GM18867 (cell line): ENCODE measurements around the gene RPH3AL.
"Not testable (repeated sequence)": the region's sequence is repeated elsewhere in the genome, so short reads cannot be mapped to it uniquely, and the experiment has no call there.

Source experiments
- ATAC-seq: cut with Tn5 transposase; IDR thresholded peaks from one replicate; pipeline ENCODE4 v1.9.1; 2021; ENCODE audit warnings: mild to moderate bottlenecking, moderate library complexity; ENCODE audit not compliant: unreplicated experiment

RPH3AL gene

DNA sequence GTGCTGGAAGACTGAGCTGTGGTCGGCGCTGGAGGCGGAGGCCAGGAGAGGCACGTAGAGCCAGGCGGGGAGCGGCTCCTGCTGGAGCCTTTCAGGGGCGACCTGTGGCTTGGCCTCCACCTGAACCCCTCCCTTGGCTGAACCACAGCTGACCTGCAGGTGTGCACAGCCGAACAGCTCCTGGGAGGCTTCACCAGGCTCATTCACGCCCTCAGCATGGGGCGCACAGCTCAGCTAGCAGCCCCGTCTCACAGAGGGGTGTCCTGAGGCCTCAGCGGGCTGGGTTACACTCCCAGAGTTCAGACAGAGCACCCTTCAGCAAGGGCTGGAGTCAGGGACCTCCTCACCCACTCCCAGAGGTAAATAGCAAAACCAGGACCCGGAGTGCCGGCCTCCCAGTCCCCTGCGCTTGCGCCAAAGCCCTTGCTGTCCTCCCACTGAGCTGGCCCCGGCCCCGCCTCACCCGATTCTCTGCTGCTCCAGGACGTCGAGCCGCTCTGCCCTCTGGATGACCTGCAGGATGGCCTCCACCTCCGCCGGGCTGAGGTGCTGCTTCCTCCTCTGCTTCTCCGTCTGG lies 31.7 kb downstream of the RPH3AL start:
- ATAC-seq: no peak

DNA sequence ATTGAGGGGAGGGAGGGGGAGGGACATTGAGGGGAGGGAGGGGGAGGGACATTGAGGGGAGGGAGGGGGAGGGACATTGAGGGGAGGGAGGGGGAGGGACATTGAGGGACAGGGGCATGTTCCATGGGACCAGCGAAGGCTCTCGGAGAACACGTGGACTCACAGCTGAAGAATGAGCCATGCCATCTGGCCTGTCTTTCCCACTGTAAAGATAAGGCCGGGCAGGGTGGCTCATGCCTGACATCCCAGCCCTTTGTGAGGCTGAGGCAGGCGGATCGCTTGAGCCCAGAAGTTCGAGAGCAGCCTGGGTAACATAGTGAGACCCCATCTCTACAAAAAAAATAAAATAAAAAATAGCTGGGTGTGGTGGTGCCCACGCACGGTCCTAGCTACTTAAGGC lies 32.5 kb downstream of the RPH3AL start:
- no peak for ATAC-seq

DNA sequence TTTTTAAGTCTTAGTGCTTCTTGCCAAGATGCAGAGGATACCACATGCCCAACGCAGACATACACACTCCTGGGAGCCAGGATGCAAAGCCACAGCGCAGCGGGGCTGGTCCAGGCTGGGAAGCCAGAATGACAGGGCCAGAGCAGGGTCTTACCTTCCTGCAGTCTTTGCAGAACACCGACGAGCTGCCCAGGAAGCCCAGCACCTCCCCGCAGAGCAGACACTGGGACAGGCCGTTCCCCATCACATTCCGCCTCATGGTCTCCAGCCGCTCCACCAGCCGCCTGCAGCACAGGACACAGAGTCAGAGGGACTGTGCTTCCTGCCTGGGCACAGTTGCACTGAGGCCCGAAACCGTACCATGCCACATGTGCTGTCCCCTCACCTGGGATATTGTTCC lies 33.3 kb downstream of the RPH3AL start:
- no peak for ATAC-seq

DNA sequence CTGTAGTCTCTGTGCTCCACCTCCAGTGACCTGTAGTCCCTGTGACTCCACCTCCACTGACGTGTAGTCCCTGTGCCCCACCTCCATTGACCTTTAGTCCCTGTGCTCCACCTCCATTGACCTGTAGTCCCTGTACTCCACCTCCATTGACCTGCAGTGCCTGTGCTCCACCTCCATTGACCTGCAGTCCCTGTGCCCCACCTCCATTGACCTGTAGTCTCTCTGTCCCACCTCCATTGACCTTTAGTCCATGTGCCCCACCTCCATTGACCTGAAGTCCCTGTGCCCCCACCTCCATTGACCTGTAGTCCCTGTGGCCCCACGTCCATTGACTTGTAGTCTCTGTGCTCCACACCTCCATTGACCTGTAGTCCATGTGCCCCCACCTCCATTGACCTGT lies 35.5 kb downstream of the RPH3AL start:
- not testable (repeated sequence) for ATAC-seq

DNA sequence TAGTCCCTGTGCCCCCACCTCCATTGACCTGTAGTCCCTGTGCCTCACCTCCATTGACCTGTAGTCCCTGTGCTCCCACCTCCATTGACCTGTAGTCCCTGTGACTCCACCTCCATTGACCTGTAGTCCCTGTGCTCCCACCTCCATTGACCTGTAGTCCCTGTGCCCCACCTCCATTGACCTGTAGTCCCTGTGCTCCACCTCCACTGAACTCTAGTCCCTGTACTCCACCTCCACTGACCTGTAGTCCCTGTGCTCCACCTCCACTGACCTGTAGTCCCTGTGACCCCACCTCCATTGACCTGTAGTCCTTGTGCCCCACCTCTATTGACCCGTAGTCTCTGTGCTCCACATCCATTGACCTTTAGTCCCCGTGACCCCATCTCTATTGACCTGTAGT lies 37.2 kb downstream of the RPH3AL start:
- not testable (repeated sequence) for ATAC-seq

DNA sequence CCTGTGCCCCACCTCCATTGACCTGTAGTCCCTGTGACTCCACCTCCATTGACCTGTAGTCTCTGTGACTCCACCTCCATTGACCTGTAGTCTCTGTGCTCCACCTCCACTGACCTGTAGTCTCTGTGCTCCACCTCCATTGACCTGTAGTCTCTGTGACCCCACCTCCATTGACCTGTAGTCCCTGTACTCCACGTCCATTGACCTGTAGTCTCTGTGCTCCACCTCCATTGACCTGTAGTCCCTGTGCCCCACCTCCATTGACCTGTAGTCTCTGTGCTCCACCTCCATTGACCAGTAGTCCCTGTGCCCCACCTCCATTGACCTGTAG lies 38.0 kb downstream of the RPH3AL start:
- ATAC-seq: not testable (repeated sequence)

DNA sequence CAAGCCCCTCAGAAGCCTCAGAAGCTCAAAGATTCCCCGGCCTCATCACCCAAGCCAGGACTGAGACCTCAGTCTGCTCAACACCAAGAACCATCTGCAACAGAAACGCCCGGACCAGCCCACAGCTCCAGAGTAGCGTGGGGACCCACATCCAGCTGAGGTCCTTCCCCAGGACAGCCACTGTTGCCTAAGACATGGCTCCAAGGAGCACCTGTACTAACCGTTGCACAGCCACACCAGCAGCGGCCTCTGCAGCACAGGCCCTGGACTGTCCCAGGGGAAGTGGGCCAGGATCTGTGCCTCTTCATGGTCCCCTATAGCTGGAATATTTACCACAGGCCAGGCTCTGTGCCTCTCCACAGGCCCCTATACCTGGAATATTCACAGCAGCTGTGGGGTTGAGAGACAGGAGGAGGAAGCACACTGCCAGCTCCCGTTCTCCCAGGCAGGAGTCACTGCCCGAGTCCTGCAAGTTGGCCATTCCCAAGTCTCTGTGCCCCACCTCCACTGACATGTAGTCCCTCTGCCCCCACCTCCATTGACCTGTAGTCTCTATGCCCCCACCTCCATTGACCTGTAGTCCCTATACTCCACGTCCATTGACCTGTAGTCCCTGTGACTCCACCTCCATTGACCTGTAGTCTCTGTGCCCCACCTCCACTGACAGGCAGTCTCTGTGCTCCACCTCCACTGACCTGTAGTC lies 38.5 kb downstream of the RPH3AL start:
- no peak for ATAC-seq

DNA sequence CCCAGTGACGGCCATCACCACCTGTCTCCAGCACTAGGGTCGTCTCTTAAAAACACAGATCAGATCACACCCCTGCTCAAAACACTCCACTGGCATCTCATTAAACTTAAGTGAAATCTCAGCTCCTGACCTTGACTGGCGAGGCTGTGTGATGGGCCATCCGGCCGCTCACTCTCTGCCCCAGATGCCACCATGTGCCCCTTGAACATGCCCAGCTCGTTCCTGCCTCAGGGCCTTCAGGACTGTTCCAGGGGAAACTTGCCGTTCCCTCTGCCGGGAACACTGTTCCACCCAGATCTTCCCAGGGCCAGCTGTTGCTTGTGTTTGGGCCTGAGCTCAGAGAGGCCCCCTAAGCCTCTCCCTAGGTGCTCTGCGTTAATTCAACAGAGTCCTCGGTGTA lies 39.4 kb downstream of the RPH3AL start:
- no peak for ATAC-seq

DNA sequence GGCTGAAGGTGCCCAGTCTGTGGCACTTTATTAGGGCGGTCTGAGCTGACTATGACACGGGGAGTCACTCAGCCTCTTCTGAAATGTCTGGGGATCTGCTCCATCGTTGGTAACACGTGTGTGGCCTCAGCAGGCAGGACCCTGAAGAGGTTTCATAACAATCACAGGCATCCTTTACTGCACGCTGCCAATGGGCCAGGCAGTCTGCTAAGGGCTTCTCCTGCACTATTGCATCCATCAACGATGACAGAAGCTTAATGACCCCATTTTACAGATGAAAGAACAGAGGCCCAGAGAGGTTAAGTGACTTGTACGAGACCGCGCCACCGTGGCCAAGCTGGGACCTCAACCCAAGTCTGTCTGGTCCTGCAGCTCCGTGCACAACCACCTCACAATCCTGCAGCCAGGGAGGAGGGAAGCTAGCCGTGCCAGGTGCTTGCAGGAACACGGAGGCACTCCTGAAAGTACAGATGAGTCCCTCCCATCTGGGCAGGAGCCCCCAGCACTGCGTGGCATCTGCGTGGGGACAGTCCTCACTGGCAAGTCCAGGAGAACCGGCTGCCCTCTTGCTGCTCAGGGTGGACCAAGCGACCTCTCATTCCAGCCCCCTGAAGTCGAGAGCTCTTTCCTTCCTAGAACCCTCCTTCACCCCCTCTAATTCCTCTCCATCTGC lies 40.0 kb downstream of the RPH3AL start:
- ATAC-seq: no peak

DNA sequence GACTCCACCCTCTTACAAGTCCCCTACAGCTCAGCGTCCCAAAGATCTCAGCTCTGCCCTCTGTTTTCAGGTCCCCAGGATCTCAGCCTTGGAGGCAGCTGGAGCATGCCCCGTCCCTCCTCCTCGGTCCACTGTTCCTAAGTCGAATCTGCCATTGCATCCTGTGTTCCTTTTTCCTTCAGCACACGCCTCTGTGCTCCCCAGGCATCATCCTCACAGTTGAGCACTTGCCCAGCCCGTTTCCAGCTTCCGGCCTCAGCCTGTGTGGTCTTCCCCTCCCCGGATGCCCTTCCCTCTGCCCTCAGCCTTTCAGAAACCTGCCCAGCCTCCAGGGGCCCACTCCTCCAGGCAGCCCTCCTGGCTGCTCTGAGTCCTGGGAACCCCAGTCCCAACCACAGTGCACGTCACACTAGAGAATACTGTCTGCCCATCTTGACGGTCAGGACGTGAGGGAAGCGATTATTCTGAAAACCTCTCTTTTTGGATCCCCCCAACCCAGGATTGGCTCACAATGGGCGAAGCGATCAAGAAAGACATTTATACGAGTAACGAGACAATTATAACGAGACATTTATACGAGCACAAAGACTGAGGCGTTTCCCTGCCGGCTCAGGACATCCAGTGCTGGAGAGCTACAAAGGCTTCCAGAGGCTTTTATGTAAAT lies 41.4 kb downstream of the RPH3AL start:
- no peak for ATAC-seq

DNA sequence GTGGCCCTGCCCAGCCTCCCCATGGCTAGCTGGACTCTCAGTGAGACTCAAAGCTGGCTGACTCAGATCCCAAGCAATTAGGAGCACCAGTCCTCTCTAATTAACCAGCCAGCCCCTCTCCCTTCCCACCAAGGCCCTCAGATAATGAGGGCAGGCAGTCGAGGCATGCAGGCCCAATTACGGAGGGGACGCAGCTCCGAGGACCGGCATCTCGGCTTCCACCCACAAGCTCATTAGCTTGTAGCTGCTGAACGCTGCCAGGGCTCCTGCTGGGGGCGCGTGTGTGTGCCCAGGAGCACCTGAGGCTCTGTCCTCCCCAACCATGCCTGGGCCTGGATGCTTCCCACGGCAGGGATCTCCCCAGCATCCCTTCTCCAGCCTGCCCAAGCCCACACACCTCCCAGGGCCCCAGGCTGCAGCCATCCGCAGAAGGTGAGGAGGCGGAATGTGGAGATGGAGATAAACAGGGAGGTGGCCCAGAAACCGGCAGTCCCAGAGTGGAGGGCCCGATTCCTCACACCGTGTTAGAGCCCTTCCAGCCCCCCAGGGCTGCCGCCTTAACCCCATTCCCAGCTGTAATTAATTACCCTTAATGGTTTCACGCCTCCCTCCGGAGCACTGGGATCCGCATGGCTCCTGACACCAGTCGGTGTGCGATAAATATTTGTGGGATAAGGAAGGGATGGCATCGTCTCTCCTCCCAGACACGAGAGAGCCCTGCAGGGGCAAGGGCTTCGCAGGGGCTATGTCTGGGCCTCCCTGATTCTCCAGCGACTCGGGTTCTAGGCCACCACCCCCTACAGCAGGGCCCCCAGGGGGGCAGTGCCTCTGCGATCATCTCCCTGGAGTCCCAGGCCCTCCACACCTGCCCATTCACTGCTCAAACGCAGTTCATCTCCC lies 42.2 kb downstream of the RPH3AL start:
- ATAC-seq: no peak

DNA sequence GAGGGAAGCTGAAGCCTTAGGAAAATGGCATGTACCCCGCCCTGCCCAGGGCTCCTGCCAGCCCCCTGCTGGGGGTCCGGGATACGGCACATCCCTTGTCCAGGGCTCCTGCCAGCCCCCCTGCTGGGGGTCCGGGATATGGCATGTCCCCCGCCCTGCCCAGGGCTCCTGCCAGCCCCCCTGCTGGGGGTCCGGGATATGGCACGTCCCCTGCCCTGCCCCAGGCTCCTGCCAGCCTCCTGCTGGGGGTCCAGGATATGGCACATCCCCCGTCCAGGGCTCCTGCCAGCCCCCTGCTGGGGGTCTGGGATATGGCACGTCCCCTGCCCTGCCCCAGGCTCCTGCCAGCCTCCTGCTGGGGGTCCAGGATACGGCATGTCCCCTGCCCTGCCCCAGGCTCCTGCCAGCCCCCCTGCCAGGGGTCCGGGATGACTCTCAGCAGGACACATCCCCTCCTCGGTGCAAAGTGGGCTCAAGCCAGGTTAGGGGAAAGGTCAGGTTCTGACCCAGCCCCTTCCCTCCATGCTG lies 43.2 kb downstream of the RPH3AL start:
- no peak for ATAC-seq

DNA sequence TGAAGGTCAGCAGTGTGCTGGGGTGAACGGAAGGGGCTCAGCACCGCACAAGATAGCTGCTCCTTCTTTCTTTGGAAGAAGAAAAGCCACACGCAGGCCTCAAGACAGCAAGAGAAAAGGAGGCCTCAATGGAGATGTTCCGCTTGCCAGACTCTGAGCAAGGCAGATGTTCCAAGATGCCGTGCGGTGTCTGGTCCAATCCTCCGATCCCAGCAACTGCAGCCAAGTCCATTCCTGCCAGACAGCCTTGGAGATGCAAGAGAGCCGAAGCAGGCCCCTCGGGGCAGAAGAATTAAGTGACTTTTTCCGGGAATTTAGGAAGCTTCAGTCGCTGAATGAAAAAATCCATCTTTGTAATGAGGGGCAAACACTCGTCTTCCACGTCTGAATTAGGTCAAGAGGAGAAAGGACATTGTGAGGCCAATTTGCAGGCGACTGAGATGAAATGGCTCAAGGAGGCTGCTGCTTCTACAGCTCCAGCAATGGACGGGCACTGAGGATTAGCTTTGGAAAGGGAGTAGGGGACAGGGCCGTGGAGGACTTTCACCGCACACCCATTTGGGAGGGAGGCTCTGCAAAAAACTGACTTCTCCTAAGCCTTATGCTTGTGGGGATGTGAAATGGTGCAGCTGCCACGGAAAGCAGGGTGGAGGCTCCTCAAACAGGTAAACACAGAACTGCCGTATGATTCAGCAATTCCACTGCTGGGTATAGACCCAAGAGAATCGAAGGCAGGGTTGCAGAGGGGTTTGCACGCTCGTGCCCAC lies 44.7 kb downstream of the RPH3AL start:
- no peak for ATAC-seq

DNA sequence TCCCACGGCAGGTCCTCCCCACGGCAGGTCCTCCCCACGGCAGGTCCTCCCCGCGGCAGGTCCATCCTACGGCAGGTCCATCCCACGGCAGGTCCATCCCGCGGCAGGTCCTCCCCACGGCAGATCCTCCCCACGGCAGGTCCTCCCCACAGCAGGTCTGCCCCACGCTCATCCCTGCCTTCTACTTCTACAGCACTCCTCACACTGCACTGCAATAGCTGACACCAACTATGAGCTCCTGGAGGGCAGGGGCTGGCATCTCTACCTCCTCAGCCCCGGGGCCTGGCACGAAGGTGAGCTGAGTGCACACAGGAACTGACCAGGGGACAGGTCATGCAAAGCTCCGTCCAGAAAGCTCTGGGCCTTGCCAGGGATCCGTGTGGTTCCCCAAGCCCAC lies 45.3 kb downstream of the RPH3AL start:
- no peak for ATAC-seq

DNA sequence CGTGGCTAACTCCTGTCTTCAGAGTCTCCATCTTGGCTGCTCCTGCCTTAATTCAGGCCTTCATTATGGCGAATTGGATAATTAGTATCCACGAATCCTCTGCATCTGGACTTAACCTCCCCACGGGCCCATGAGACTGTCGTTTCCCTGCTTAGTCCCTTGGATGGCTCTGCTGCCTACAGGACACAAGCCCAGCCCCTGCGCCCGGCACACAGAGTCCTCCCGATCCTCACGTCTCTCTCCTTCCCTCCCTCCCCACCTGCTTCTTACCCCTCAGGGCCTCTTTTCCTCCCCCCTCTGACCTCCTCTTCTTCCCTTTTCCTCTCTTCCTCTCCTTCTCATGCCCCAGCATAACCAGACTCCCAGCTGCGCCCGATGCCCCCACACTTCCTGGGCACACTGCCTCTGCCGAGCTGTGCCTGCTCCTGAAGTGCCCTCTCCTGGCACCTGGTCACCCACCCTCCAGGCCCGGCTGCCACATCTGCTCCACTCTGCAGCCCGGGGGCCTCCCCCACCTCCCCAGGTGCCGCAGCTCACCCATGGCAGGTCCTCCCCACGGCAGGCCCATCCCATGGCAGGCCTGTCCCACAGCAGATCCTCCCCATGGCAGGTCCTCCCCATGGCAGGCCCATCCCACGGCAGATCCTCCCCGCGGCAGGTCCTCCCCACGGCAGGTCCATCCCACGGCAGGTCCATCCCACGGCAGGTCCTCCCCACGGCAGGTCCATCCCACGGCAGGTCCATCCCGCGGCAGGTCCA lies 45.9 kb downstream of the RPH3AL start:
- ATAC-seq: no peak

DNA sequence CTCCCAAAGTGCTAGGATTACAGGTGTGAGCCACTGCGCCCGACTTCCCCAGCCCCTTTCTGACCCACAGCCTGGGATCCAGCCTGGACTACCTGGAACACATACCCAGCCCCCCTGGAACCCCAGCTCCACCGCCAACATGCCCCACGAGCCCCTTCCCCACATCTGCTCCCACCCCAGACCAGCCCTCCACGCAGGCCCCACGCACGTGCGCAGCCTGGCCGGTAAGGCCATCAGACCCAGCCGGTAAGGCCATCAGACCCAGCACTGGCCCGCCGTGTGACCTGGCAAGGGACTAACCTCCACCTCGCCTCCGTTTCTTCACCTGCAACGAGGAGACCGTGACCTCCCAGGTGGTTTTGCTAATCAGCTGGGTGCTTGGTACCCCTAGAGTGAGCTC lies 46.5 kb downstream of the RPH3AL start:
- no peak for ATAC-seq

DNA sequence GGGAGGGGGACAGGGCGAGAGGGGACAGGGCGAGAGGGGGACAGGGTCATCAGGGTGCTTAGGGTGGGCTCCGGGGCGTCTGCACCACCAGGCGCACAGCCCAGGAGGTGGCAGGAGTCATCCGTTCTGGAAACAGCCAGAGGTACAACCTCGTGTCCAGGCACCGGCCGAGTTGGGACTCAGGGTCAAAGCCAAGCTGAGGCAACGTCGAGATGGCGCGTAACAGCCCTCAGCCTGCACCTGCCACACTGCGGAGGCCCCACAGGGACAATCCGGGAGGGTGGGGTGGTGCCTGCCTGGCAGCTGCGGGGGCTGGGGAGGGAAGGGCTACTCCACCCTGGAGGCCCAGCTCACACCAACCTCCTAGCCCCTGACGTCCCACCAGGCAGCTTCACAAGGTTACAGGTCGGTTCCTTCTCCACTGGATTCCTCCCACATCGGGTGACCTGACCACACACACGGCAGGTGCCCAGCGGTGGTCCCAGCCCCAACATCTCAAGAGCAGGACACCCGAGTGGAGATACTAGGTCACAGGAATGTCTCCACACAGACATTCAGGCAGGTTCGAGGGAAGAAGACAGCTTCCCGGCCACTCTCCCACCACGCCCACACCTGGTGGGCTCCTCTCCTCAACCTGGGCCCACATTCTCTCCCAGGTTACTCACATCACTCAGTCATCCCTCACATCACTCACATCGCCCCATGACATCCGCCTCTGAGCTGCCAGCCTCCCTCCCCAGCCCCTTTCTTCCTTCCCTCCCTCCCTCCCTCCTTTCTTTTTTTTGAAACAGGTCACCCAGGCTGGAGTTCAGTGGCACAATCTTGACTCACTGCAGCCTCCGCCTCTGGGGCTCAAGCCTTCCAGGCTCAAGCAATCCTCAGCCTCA lies 47.3 kb downstream of the RPH3AL start:
- ATAC-seq: no peak

DNA sequence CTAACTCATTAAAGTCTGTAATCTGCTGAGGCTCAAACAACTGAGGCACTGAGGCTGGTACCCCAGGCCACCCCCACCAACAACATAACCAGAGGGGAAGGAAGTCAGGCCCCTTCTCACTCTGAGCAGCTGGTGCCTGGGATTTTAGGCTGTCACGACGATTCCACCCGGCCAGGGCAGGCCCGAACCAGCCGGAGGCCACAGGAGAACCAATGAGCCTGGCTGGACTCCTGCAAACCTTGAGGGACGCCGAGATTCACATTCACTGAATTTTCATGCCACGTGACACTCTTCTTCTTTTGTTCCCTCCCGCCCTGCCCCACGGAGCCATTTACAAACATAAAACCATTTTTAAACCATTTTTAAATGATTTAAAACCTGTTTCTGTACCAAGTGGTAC lies 48.1 kb downstream of the RPH3AL start:
- no peak for ATAC-seq
